GM12878 (cell line): ENCODE data around the gene TMEM207. TPM values are rescaled to one million over a fixed set of nuclear protein-coding genes. Genes with fewer than 3 reads are reported as not detected.

ENCODE experiments used
- ATAC-seq: fragments of 200-7000 bp; cut with Tn5 transposase; 3 replicates; pipeline ENCODE4 v1.9.1; 2020; ENCODE audit warnings: mild to moderate bottlenecking, moderate library complexity
- BruUV-seq: library from RNA; stranded (reverse); fragments of 400-500 nt; replicated peaks from 2 replicates; lab custom pipeline; 2021; lab: Mats Ljungman, UMichigan
- CTCF ChIA-PET: fragments of 300-600 bp; sonication (Branson Sonifier 250); formaldehyde crosslinking; extraction: SDS; loops from one replicate; lab custom pipeline; 2021; ENCODE audit warnings: inconsistent platforms; lab: Yijun Ruan, JAX
- POLR2A ChIA-PET: fragments of 350-600 bp; formaldehyde crosslinking; extraction: SDS; loops from one replicate; lab custom pipeline; 2021; ENCODE audit warnings: inconsistent platforms; lab: Charles Lee
- RAD21 ChIA-PET: fragments of 300-600 bp; sonication (Branson Sonifier 250); formaldehyde crosslinking; loops from one replicate; lab custom pipeline; 2023; ENCODE audit warnings: antibody characterized with exemption; ENCODE audit not compliant: unreplicated experiment; lab: Charles Lee
- SMC1A ChIA-PET: fragments of 300-600 bp; sonication (Branson Sonifier 250); formaldehyde crosslinking; loops from one replicate; lab custom pipeline; 2023; ENCODE audit not compliant: unreplicated experiment, uncharacterized antibody; lab: Charles Lee
- DNase-seq: peaks from one replicate; pipeline ENCODE4 v3.0.0-alpha.2; 2011; ENCODE audit warnings: low read depth, low spot score
- FAIRE-seq: peaks from 3 replicates; lab custom pipeline; 2011; peaks lifted over from hg19 to GRCh38; lab: Jason Lieb, UNC
- H2AFZ ChIP-seq: 2 replicates; pipeline ENCODE4 v1.6.0; 2011; ENCODE audit warnings: low read depth, low read length, control low read depth; ENCODE audit not compliant: control insufficient read depth
- H3K27ac ChIP-seq: 2 replicates; pipeline ENCODE4 v1.5.1; 2011; ENCODE audit warnings: control low read depth; ENCODE audit not compliant: control insufficient read depth, insufficient read depth
- H3K27me3 ChIP-seq, 2 experiments: replicated peaks in 1 of 2; 2 replicates each; pipeline versions ENCODE4 v1.6.0 to v1.6.1; 2011; ENCODE audit warnings: low read length in 1 of 2; ENCODE audit not compliant: control insufficient read depth in 2 of 2, insufficient read depth in 2 of 2
- H3K36me3 ChIP-seq, 2 experiments: 2 replicates each; pipeline ENCODE4 v1.5.1; 2011; ENCODE audit warnings: low read length in 1 of 2; ENCODE audit not compliant: control insufficient read depth in 2 of 2, insufficient read depth in 2 of 2
- H3K4me1 ChIP-seq: 2 replicates; pipeline ENCODE4 v1.6.1; 2011; ENCODE audit warnings: mild to moderate bottlenecking, low read length, moderate library complexity, mixed read lengths; ENCODE audit not compliant: control insufficient read depth, insufficient read depth
- H3K4me2 ChIP-seq: 2 replicates; pipeline ENCODE4 v1.6.0; 2011; ENCODE audit warnings: control low read depth; ENCODE audit not compliant: control insufficient read depth, insufficient read depth
- H3K4me3 ChIP-seq: fragments of 200-600 bp; sonication (generic); 2 replicates; pipeline ENCODE4 v1.5.1; 2016
- H3K79me2 ChIP-seq: 2 replicates; pipeline ENCODE4 v1.6.0; 2011; ENCODE audit warnings: low read length; ENCODE audit not compliant: control insufficient read depth, insufficient read depth
- H3K9ac ChIP-seq: 2 replicates; pipeline ENCODE4 v1.8.0; 2011; ENCODE audit warnings: low read length, control low read depth, mixed read lengths; ENCODE audit not compliant: control insufficient read depth, insufficient read depth
- H3K9me3 ChIP-seq: replicated peaks from 3 replicates; pipeline ENCODE4 v1.5.1; 2011; ENCODE audit warnings: mild to moderate bottlenecking, low read length; ENCODE audit not compliant: control insufficient read depth, insufficient read depth
- H4K20me1 ChIP-seq: 2 replicates; pipeline ENCODE4 v1.6.0; 2011; ENCODE audit not compliant: control insufficient read depth, insufficient read depth
- BCLAF1 ChIP-seq: fragments of 450-650 bp; IDR thresholded peaks from 2 replicates; pipeline ENCODE4 v1.6.1; 2017; ENCODE audit warnings: antibody characterized with exemption, mild to moderate bottlenecking, moderate library complexity
- BMI1 ChIP-seq: fragments of 450-650 bp; IDR thresholded peaks from 2 replicates; pipeline ENCODE4 v1.6.1; 2016; ENCODE audit warnings: mild to moderate bottlenecking, moderate library complexity, borderline replicate concordance
- BRCA1 ChIP-seq: IDR thresholded peaks from 2 replicates; pipeline ENCODE4 v1.6.1; 2011; ENCODE audit warnings: low read depth, low read length, improper control_type of control experiment
- CBFB ChIP-seq: IDR thresholded peaks from 2 replicates; pipeline ENCODE4 v1.6.1; 2016; ENCODE audit warnings: antibody characterized with exemption, low read depth
- CHD4 ChIP-seq: fragments of 200-600 bp; sonication (generic); IDR thresholded peaks from 2 replicates; pipeline ENCODE4 v1.6.1; 2016; ENCODE audit warnings: mild to moderate bottlenecking
- ETV6 ChIP-seq, 2 experiments: fragments of 450-650 bp in 1 of 2; IDR thresholded peaks in 1 of 2; conservative IDR thresholded peaks in 1 of 2; 2 replicates each; pipeline ENCODE4 v1.6.1; 2014; ENCODE audit warnings: antibody characterized with exemption in 1 of 2, borderline replicate concordance in 1 of 2, low read depth in 1 of 2, mild to moderate bottlenecking in 1 of 2, moderate library complexity in 1 of 2
- FOS ChIP-seq: IDR thresholded peaks from 3 replicates; pipeline ENCODE4 v1.6.1; 2011; ENCODE audit warnings: borderline replicate concordance; ENCODE audit not compliant: insufficient read length; ENCODE audit errors: extremely low read depth
- FOXK2 ChIP-seq: fragments of 450-650 bp; IDR thresholded peaks from 2 replicates; pipeline ENCODE4 v1.6.1; 2017; ENCODE audit warnings: mild to moderate bottlenecking, moderate library complexity
- MAX ChIP-seq: IDR thresholded peaks from 2 replicates; pipeline ENCODE4 v1.6.1; 2012; ENCODE audit warnings: low read depth, low read length, improper control_type of control experiment
- NFIC ChIP-seq: IDR thresholded peaks from 2 replicates; pipeline ENCODE4 v1.6.1; 2012; ENCODE audit warnings: low read depth, mild to moderate bottlenecking, inconsistent platforms, low read length, moderate library complexity
- NFYB ChIP-seq: IDR thresholded peaks from 2 replicates; pipeline ENCODE4 v1.6.1; 2011; ENCODE audit warnings: low read depth, mild to moderate bottlenecking, low read length, improper control_type of control experiment, moderate library complexity; ENCODE audit not compliant: insufficient read depth
- RELB ChIP-seq: fragments of 450-650 bp; IDR thresholded peaks from 2 replicates; pipeline ENCODE4 v1.6.1; 2017; ENCODE audit warnings: low read depth, mild to moderate bottlenecking, moderate library complexity
- SMAD1 ChIP-seq: fragments of 450-650 bp; IDR thresholded peaks from 2 replicates; pipeline ENCODE4 v1.6.1; 2018; ENCODE audit warnings: mild to moderate bottlenecking, low read depth; ENCODE audit not compliant: partially characterized antibody
- TCF7 ChIP-seq: IDR thresholded peaks from 2 replicates; pipeline ENCODE4 v1.6.1; 2014; ENCODE audit warnings: antibody characterized with exemption, borderline replicate concordance
- ZBED1 ChIP-seq: IDR thresholded peaks from 2 replicates; pipeline ENCODE4 v1.6.1; 2016; ENCODE audit warnings: borderline replicate concordance
- WGBS: methylation state at CpG from one replicate; pipeline ENCODE4 v1.1.6; 2016; ENCODE audit warnings: low lambda C conversion rate; ENCODE audit not compliant: insufficient replicate concordance, insufficient coverage; ENCODE audit errors: missing lambda C conversion rate; 5-methylcytosine and 5-hydroxymethylcytosine counted together
- in situ Hi-C: fragments of 300-500 bp; cut with MboI; formaldehyde crosslinking; loops from 9 replicates; pipeline ENCODE4 v1.14.3; 2018; ENCODE audit warnings: mixed read lengths
- intact Hi-C: fragments of 100-400 bp; cut with micrococcal nuclease; formaldehyde crosslinking; loops from one replicate; pipeline ENCODE4 v1.14.2; 2022; ENCODE audit not compliant: unreplicated experiment
- polyA plus RNA-seq, 11 experiments: library from polyadenylated mRNA; depleted of rRNA in 4 of 11; unstranded in 6 of 11; stranded (reverse) in 5 of 11; fragments of >200 nt; fragmentation: Nextera tagmentation in 4 of 11; fragmentation: Illumina TruSeq in 1 of 11; extraction: Ambion mirVana in 4 of 11; extraction: Trizol in 1 of 11; gene quantifications; 1 replicate in 1 of 11; 2 replicates in 10 of 11; pipeline versions ENCODE4 v1.2.1 to v1.2.3, GENCODE V29; 2011 to 2016; ENCODE audit warnings: inconsistent platforms in 2 of 11, missing spikeins in 2 of 11, low read depth in 1 of 11
- total RNA-seq, 4 experiments: library from RNA; depleted of rRNA in 3 of 4; stranded (reverse); fragments of >200 nt in 3 of 4; fragmentation: Illumina TruSeq in 1 of 4; extraction: Trizol in 1 of 4; gene quantifications; 2 replicates each; pipeline versions ENCODE4 v1.2.1 to v1.2.3, GENCODE V29; 2013 to 2021

TMEM207 gene
- total and polyA plus RNA-seq, 10 of the 15 experiments (the other 5 are each of a cell fraction or from before 2014, with no cell fraction given), result not detected

GRCh38 chr3:190388703-190389102, 61.0 kb downstream of the TMEM207 start (continued):
- TF ChIP-seq RELB, result no peak
- no peak for TF ChIP-seq MAX
- no peak for TF ChIP-seq NFYB
- TF ChIP-seq BCLAF1, result no peak
- no peak for TF ChIP-seq FOS
- TF ChIP-seq, all 136 proteins: peak for 0

GRCh38 chr3:190387578-190388213, 62.0 kb downstream of the TMEM207 start, which contains the start of gene CLDN16:
TSS of gene CLDN16 (plus strand) at chr3:190388163. CDS start at chr3:190388330, 167 bp downstream.
- BruUV-seq, result no TSS peak
- Histone ChIP-seq H4K20me1 (no peaks in the 10 kb centered on the region), H3K9me3 (no peaks in the 10 kb centered on the region), H3K36me3 (no peaks in the 10 kb centered on the region), H3K4me3 (no peak within 1 kb of the TSS), H3K4me2 (no peak within 1 kb of the TSS), H2AFZ (no peak within 1 kb of the TSS), H3K79me2 (no peaks in the 10 kb centered on the region), H3K27ac (no peak within 1 kb of the TSS), H3K4me1 (no peaks in the 10 kb centered on the region), H3K27me3 (no peaks in the 10 kb centered on the region), H3K9ac (no peak within 1 kb of the TSS)
- ChIA-PET RAD21 (interaction anchor here (1.0 to 2.0 kb wide), 3 partner anchors 15 to 37 kb away, joined by 3 to 6 read pairs (median 3); no protein-coding TSS in a partner anchor), CTCF (interaction anchor here (1.2 to 3.2 kb wide), 5 partner anchors 15 to 428 kb away, joined by 3 to 12 read pairs (median 8); no protein-coding TSS in a partner anchor), SMC1A (interaction anchor here (0.6 to 2.0 kb wide), 7 partner anchors 15 to 1656 kb away, joined by 3 to 6 read pairs (median 3); no protein-coding TSS in a partner anchor), POLR2A (no interaction called here)
- ATAC-seq (no peak), FAIRE-seq (no peak), DNase-seq (no peak)
- in situ Hi-C loops, result loop anchor here (10.0 kb wide), 1 partner anchor 423 kb away; no protein-coding TSS in a partner anchor
- WGBS, result 33% methylated on average over 12 of the region's 12 CpGs
- intact Hi-C loops, result no loop called here
- TF ChIP-seq CBFB, result no peak
- no peak for TF ChIP-seq SMAD1
- TF ChIP-seq ZBED1, result no peak
- TF ChIP-seq TCF7, result no peak
- TF ChIP-seq ETV6 (conservative IDR thresholded peaks at IDR 0.05 in 1 of 2, IDR thresholded peaks at IDR 0.05 in 1 of 2; ENCODE audit: borderline replicate concordance in 1 of 2, low read depth in 1 of 2), result no peak
- no peak for TF ChIP-seq BRCA1
- TF ChIP-seq RELB, result no peak
- no peak for TF ChIP-seq BMI1
- TF ChIP-seq CHD4, result no peak
- TF ChIP-seq FOXK2, result no peak
- TF ChIP-seq NFYB, result no peak
- no peak for TF ChIP-seq NFIC
